Gastrocnemius medialis (tissue), 4 donors: ENCODE results near the gene GTF2H2C. TPM values are rescaled to one million over a fixed set of nuclear protein-coding genes. Genes with fewer than 3 reads are reported as not detected.
A peak's percentile ranks its signal among the peaks of the same experiment; 100 is the strongest.
"Not testable (repeated sequence)": the region's sequence is repeated elsewhere in the genome, so short reads cannot be mapped to it uniquely, and the experiment has no call there.

Experiments used
- ATAC-seq, 2 donors: fragments of 150-250 bp; one replicate each; pipeline ENCODE4 v1.9.1; 2016
- DNase-seq, 2 donors: peaks; one replicate each; pipeline ENCODE4 v3.0.0-alpha.2; 2019
- H3K27ac ChIP-seq, 4 donors: fragments of 200-600 bp; sonication (generic); 1 replicate in 1 of 4; 2 replicates in 3 of 4; pipeline ENCODE4 v1.5.1; 2016 to 2018; ENCODE audit warnings: mild to moderate bottlenecking in 2 of 4, moderate library complexity in 1 of 4
- H3K27me3 ChIP-seq, 3 donors: fragments of 200-600 bp; sonication (generic) in 2 of 3; 1 replicate in 1 of 3; 2 replicates in 2 of 3; pipeline versions ENCODE4 v1.5.1 to v1.6.0; 2016 to 2019; ENCODE audit warnings: mild to moderate bottlenecking in 1 of 3, moderate library complexity in 1 of 3
- H3K36me3 ChIP-seq, 2 donors: fragments of 200-600 bp; sonication (generic) in 1 of 2; one replicate each; pipeline ENCODE4 v1.5.1; 2017 to 2018
- H3K4me1 ChIP-seq, 2 donors: fragments of 200-600 bp; sonication (generic) in 1 of 2; one replicate each; pipeline ENCODE4 v1.5.1; 2016 to 2017; ENCODE audit warnings: mild to moderate bottlenecking in 2 of 2
- H3K4me3 ChIP-seq, 4 donors: fragments of 200-600 bp; sonication (generic) in 3 of 4; 1 replicate in 1 of 4; 2 replicates in 3 of 4; pipeline ENCODE4 v1.5.1; 2016 to 2019; ENCODE audit warnings: mild to moderate bottlenecking in 2 of 4
- H3K9me3 ChIP-seq, 3 donors: fragments of 200-600 bp; sonication (generic) in 2 of 3; 1 replicate in 1 of 3; 2 replicates in 2 of 3; pipeline ENCODE4 v1.5.1; 2016 to 2019
- in situ Hi-C, 4 donors: fragments of 200-750 bp; cut with MboI; loops; one replicate each; pipeline versions ENCODE4 v1.15.0 to v1.8.0; 2017; ENCODE audit warnings: low sequenced_read_pairs in 4 of 4
- intact Hi-C: fragments of 100-400 bp; cut with DNase I; formaldehyde crosslinking; loops from one replicate; pipeline ENCODE4 v1.15.1; 2023; ENCODE audit warnings: low total_unique reads
- total RNA-seq, 4 donors: library from RNA; depleted of rRNA; stranded (reverse); fragments of >200 nt; gene quantifications; one replicate each; pipeline versions ENCODE4 v1.1.0 to v1.2.3, GENCODE V29; 2016

GTF2H2C gene
- total RNA-seq, 4 donors from 2014 or later = 9.4 to 17.0 (median 11.1) TPM

GRCh38 chr5:69568072-69568471 lies 8.1 kb downstream of the GTF2H2C start:
- ATAC-seq, DNase-seq, H3K9me3 ChIP-seq, H3K4me3 ChIP-seq, H3K27me3 ChIP-seq, H3K36me3 ChIP-seq, H3K27ac ChIP-seq, H3K4me1 ChIP-seq, intact Hi-C loops, in situ Hi-C loops: not testable (repeated sequence)

DNA sequence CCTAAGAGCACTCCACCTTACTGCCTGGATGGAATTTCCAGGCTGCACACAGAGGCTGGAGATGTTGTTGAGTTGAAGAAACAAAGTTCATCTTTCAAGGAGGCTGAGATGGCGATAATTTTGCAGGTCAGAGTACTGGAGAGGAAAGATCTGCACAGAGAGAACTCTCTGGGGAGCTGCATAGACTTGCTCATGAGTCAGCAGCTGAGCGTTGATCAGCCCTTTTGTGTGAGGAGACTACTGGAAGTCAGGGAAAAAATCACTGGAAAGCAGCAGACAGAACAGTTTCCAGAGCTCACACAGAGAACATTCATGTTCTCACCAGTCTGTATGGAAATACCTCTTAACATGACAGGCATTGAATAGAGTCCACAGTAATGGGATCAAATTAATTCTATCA lies 23.4 kb downstream of the GTF2H2C start:
- H3K4me1 ChIP-seq, H3K36me3 ChIP-seq, H3K9me3 ChIP-seq, ATAC-seq, in situ Hi-C loops, DNase-seq, H3K27ac ChIP-seq, H3K4me3 ChIP-seq, H3K27me3 ChIP-seq, intact Hi-C loops: not testable (repeated sequence)

- in situ Hi-C loops, H3K4me1 ChIP-seq, H3K36me3 ChIP-seq: not testable (repeated sequence)
Observed at GRCh38 chr5:69596114-69596840, 36.3 kb downstream of the GTF2H2C start.

DNA sequence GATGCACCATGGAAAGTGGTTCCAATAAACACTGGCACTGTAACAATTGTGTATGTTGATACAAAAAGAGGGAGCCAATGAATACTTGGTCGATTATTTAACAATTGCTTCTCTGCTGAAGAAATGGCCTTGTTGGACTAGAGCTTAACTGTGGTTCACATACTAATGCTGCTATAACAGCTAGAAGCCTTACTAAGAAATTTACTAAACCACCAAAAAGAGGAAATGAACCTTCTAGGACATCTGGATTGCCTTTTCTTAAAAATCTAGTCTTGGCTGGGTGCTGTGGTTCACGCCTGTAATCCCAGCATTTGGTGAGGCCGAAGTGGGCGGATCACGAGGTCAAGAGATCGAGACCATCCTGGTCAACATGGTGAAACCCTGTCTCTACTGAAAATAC lies 42.0 kb downstream of the GTF2H2C start:
- H3K4me1 ChIP-seq, ATAC-seq, H3K27ac ChIP-seq, H3K36me3 ChIP-seq, H3K27me3 ChIP-seq, intact Hi-C loops, in situ Hi-C loops, H3K4me3 ChIP-seq, H3K9me3 ChIP-seq, DNase-seq: not testable (repeated sequence)

More at GRCh38 chr5:69596114-69596840, 36.3 kb downstream of the GTF2H2C start:
- DNase-seq, intact Hi-C loops, H3K27ac ChIP-seq, H3K27me3 ChIP-seq, H3K4me3 ChIP-seq, ATAC-seq, H3K9me3 ChIP-seq: not testable (repeated sequence)

DNA sequence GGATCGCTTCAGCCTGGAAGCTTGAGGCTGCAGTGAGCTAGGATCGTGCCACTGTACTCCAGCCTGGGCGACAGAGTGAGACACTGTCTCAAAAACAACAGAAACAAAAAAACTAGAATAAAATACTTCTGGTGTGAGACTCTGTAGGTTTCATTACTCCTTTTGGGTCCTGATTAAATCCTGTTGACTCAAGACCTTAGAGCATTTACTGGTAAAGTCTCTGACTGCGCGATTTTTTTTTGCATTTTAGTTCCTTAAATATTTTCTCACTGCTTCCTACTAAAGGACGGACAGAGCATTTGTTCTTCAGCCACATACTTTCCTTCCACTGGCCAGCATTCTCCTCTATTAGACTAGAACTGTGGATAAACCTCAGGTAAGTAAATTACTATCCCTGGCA lies 46.8 kb downstream of the GTF2H2C start:
- DNase-seq, H3K27ac ChIP-seq, H3K9me3 ChIP-seq, in situ Hi-C loops, H3K4me3 ChIP-seq, H3K36me3 ChIP-seq, H3K4me1 ChIP-seq, intact Hi-C loops, H3K27me3 ChIP-seq: not testable (repeated sequence)
- ATAC-seq = peak in 1 of 2 donors; percentile 44

DNA sequence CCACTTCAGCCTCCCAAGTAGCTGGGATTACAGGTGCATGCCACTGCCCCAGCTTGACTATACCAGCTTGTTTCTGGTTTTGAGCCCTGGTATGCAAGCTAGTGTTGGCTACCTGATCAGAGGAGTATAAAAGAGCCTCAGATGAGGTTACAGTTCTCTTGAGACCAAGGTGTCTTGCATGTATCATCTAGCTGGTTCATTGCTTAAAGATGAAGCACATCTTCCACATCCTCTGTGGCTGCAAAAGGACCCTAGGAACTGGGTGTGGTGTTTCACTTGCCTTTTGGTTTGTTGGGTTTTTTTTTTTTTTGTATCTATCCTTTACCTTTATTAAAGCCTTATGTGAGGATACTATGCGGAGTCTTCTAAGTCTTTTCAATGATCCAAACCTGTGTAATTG lies 47.8 kb downstream of the GTF2H2C start:
- DNase-seq, intact Hi-C loops, H3K27ac ChIP-seq, H3K27me3 ChIP-seq, in situ Hi-C loops, H3K9me3 ChIP-seq, H3K4me1 ChIP-seq, H3K4me3 ChIP-seq, ATAC-seq, H3K36me3 ChIP-seq: not testable (repeated sequence)

- H3K27me3 ChIP-seq, in situ Hi-C loops, H3K9me3 ChIP-seq, H3K36me3 ChIP-seq, H3K4me3 ChIP-seq, intact Hi-C loops, ATAC-seq, DNase-seq, H3K4me1 ChIP-seq, H3K27ac ChIP-seq: not testable (repeated sequence)
Observed at GRCh38 chr5:69608861-69609496, 49.0 kb downstream of the GTF2H2C start.

DNA sequence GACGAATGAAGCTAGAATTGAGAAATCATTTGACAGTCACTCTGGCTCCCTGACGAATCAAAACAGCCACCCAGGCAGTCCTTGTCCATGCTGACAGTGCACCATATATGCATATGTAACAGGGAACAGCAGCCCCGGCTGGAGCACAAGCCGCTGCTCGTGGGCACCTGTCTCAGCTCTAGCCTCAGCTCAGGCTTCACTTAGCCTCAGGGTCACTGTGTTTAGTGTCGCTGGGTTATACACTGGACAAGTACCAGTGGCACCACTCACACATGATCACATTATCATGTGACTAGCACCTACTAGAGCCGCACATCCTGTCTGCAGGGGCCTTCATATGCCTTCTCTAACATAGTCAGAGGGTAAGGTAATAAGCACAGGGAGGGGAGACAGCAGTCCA lies 54.9 kb downstream of the GTF2H2C start:
- H3K4me3 ChIP-seq, H3K27ac ChIP-seq, DNase-seq, in situ Hi-C loops, H3K4me1 ChIP-seq, H3K9me3 ChIP-seq, H3K36me3 ChIP-seq, intact Hi-C loops, ATAC-seq, H3K27me3 ChIP-seq: not testable (repeated sequence)

GRCh38 chr5:69631879-69632278 lies 71.9 kb downstream of the GTF2H2C start:
- DNase-seq, in situ Hi-C loops, ATAC-seq: not testable (repeated sequence)

More at GRCh38 chr5:69631879-69632278, 71.9 kb downstream of the GTF2H2C start:
- H3K4me3 ChIP-seq, H3K9me3 ChIP-seq, H3K36me3 ChIP-seq, intact Hi-C loops, H3K27ac ChIP-seq, H3K27me3 ChIP-seq, H3K4me1 ChIP-seq: not testable (repeated sequence)

Other genes starting within 250 kb of the GTF2H2C start
- gene CCDC125, start 227.4 kb upstream of the GTF2H2C start, total RNA-seq = 1 to 10 TPM in 3 of 4 donors, under 1 TPM in 1; 0.49 to 3.1 (median 2.1) TPM
- gene AK6, start 190.7 kb upstream of the GTF2H2C start, total RNA-seq = 10 to 100 TPM; 24.4 to 49.3 (median 32.5) TPM
- 10 to 100 TPM; 35.3 to 58.6 (median 45.6) TPM for gene TAF9, start 190.7 kb upstream of the GTF2H2C start, total RNA-seq
- gene RAD17, start 190.4 kb upstream of the GTF2H2C start, total RNA-seq = 10 to 100 TPM in 3 of 4 donors, 1 to 10 TPM in 1; 7.3 to 18.3 (median 11.9) TPM
- gene MARVELD2, start 145.1 kb upstream of the GTF2H2C start, total RNA-seq = 1 to 10 TPM in 2 of 4 donors, under 1 TPM in 2; 0.16 to 3.1 (median 1.4) TPM
- gene OCLN, start 67.4 kb upstream of the GTF2H2C start, total RNA-seq = under 1 TPM; 0.39 to 0.87 (median 0.62) TPM